ENCODE results near the gene PDE7B.

Gene PDE7B

GRCh38 chr6:135920689-135921088 is 69.2 kb downstream of the PDE7B start:
- TF ChIP-seq SPI1 (IDR thresholded peaks at IDR 0.05; ENCODE audit: borderline replicate concordance, low read depth) (no peak), POLR2AphosphoS5 (IDR thresholded peaks at IDR 0.05; ENCODE audit: low read depth) (no peak), GABPA (IDR thresholded peaks at IDR 0.05; ENCODE audit: low read depth) (no peak), REST (IDR thresholded peaks at IDR 0.05; ENCODE audit: insufficient replicate concordance, low read depth) (no peak)
- TF ChIP-seq, protein P1, sequence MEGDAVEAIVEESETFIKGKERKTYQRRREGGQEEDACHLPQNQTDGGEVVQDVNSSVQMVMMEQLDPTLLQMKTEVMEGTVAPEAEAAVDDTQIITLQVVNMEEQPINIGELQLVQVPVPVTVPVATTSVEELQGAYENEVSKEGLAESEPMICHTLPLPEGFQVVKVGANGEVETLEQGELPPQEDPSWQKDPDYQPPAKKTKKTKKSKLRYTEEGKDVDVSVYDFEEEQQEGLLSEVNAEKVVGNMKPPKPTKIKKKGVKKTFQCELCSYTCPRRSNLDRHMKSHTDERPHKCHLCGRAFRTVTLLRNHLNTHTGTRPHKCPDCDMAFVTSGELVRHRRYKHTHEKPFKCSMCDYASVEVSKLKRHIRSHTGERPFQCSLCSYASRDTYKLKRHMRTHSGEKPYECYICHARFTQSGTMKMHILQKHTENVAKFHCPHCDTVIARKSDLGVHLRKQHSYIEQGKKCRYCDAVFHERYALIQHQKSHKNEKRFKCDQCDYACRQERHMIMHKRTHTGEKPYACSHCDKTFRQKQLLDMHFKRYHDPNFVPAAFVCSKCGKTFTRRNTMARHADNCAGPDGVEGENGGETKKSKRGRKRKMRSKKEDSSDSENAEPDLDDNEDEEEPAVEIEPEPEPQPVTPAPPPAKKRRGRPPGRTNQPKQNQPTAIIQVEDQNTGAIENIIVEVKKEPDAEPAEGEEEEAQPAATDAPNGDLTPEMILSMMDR (IDR thresholded peaks at IDR 0.05; ENCODE audit: insufficient read depth, low read length): no peak
- H3K27me3 ChIP-seq (ENCODE audit: insufficient read depth, poor library complexity, severe bottlenecking): peaks cover 2% of the 10 kb centered on the region
- no peak overlapping the region for H3K4me3 ChIP-seq (replicated peaks; ENCODE audit: insufficient read depth, low read length)
- DNase-seq (ENCODE audit: low read depth in 1 of 2, low spot score in 1 of 2): no peak
- no peak overlapping the region for H3K27ac ChIP-seq (replicated peaks)

- Histone ChIP-seq H3K27me3 (ENCODE audit: insufficient read depth, poor library complexity, severe bottlenecking) (peaks cover 2% of the 10 kb centered on the region), H3K4me3 (replicated peaks; ENCODE audit: insufficient read depth, low read length) (no peak overlapping the region), H3K27ac (replicated peaks) (no peak overlapping the region)
- TF ChIP-seq SPI1 (IDR thresholded peaks at IDR 0.05; ENCODE audit: borderline replicate concordance, low read depth) (no peak), REST (IDR thresholded peaks at IDR 0.05; ENCODE audit: insufficient replicate concordance, low read depth) (no peak), GABPA (IDR thresholded peaks at IDR 0.05; ENCODE audit: low read depth) (no peak), POLR2AphosphoS5 (IDR thresholded peaks at IDR 0.05; ENCODE audit: low read depth) (no peak)
- TF ChIP-seq, protein P1 (IDR thresholded peaks at IDR 0.05; ENCODE audit: insufficient read depth, low read length): no peak
- no peak for DNase-seq (ENCODE audit: low read depth in 1 of 2, low spot score in 1 of 2)
Measured at GRCh38 chr6:135921188-135921587, 69.7 kb downstream of the PDE7B start.

DNA sequence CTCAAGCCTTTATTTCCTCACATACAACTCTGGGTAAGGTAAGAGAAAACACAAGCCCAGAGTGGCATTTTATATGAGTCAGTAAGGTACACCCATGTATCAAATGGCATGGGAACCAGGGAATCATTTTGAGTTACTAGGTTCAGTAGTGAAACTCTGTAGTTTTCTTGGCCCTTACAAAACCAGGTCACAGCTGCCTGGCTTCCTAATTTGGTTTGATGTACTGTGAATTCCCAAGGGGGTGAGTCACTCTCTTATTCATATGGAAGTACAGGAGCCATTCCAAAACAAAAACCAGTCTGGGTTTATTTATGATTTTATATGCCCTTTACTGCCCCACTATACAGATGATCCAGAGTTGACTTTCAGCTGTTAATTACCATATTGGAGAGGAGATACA is 70.7 kb downstream of the PDE7B start:
- peaks cover 2% of the 10 kb centered on the region for H3K27me3 ChIP-seq (ENCODE audit: insufficient read depth, poor library complexity, severe bottlenecking)
- no peak for DNase-seq (ENCODE audit: low read depth in 1 of 2, low spot score in 1 of 2)
- no peak for TF ChIP-seq POLR2AphosphoS5 (IDR thresholded peaks at IDR 0.05; ENCODE audit: low read depth)
- TF ChIP-seq REST (IDR thresholded peaks at IDR 0.05; ENCODE audit: insufficient replicate concordance, low read depth): no peak
- TF ChIP-seq, protein P1 (IDR thresholded peaks at IDR 0.05; ENCODE audit: insufficient read depth, low read length): no peak
- no peak for TF ChIP-seq GABPA (IDR thresholded peaks at IDR 0.05; ENCODE audit: low read depth)
- no peak for TF ChIP-seq SPI1 (IDR thresholded peaks at IDR 0.05; ENCODE audit: borderline replicate concordance, low read depth)
- H3K4me3 ChIP-seq (replicated peaks; ENCODE audit: insufficient read depth, low read length): no peak overlapping the region
- H3K27ac ChIP-seq (replicated peaks): no peak overlapping the region
